GM21528 (cell line): ENCODE data around the gene CFAP53.
"Not testable (repeated sequence)": the region's sequence is repeated elsewhere in the genome, so short reads cannot be mapped to it uniquely, and the experiment has no call there.

Experiments used
- ATAC-seq: cut with Tn5 transposase; IDR thresholded peaks from one replicate; pipeline ENCODE4 v1.9.1; 2021; ENCODE audit warnings: mild to moderate bottlenecking, moderate library complexity; ENCODE audit not compliant: unreplicated experiment, low FRiP score

The CFAP53 gene

GRCh38 chr18:50274044-50274442 lies 7.7 kb upstream of the CFAP53 start:
- no peak for ATAC-seq

DNA sequence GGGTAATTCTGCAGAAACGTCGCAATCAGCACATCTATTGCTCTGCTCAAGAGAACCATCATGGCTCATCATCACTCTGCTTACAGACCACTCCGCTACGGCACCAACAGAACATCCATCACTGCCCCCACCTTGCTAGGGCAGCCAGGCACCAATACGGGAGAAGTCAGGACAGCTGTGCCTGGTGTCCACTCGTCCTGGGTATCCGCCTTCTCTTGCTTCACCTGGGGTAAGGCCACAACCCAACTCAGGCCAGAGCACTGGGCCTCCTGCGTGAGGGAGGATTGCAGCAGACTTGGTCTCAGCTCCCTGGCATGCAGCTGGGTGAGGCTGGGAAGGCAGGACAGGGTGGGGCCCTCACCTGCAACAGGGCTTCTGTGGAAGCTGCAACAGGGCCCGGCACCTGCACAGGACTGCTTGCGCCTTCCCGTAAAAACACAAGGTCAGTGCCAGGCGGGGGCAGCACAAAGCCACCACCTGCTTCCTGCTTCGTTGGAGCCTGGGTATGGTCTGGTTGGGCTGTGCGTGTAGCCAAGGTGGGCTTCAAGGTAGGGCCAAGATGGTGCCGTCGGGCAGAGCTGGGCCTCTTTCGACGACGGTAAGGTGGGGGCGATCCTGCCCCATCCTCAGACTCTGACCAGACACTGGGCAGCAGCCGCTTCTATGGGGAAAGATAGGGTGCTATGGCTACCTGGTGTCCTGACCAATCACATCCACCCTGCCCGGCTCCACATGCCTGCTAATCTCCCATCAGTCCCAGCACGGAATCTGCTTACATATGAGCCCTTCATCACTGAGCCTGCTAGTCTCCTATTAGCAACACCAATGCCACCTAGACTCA lies 7.1 kb upstream of the CFAP53 start:
- no peak for ATAC-seq

DNA sequence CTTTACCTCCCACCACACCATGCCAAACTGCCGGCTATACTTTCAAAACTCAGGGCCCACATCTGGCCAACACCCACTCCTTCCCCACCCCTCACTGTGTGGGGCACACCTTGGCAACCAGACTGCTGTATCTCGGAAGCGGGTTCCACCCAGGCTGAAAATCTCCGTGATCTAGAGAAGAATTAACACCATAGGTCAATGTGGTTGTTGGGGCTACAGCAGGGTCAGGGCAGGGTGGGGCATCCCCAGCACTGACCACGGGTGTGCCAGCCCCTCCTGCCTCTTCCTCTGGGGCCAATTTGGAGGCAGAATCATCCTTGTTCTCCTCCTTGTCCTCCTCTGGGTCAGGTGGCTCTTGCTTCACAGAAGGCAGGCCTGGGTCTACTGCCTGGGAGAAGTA lies 6.3 kb upstream of the CFAP53 start:
- ATAC-seq: no peak

GRCh38 chr18:50268022-50268747 lies 1.9 kb upstream of the CFAP53 start:
- ATAC-seq: peak; percentile 65

DNA sequence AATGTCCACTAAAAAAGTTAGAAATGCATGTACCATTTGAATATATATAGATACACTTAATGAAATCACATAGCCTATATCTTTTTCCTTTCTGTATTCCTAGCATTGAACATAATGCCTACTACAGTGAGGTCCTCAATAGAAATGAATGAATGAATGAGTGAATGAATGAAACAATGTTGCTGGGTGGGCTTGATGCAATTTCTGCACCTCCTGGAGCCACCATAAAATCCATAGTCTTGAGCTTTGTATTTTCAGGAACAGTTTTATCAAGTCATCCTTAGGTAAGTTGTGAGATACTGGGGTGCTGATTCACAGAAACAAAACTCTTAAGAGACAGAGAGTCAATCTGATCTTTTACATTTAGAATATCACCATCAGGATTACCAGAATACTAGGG lies 3.3 kb downstream of the CFAP53 start:
- ATAC-seq: no peak

- ATAC-seq: no peak
Observed at GRCh38 chr18:50250935-50251334, 15.4 kb downstream of the CFAP53 start.

DNA sequence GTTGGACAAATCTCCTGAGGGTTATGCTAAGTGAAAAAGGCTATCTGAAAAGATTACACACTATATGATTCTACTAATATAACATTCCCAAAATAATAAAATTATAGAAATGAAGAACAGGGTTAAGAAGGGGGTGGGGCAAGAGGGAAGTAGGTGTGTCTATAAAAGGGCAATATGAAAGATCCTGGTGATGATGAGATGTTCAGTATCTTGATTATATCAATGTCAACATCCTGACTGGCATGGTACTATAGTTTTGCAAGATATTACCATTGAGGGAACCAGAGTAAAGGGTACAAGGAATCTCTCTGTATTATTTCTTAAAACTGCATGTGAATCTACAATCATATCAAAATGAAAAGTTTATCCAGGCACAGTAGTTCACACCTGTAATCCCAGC lies 16.7 kb downstream of the CFAP53 start:
- no peak for ATAC-seq

- ATAC-seq: no peak
Observed at GRCh38 chr18:50247561-50247960, 18.7 kb downstream of the CFAP53 start.

DNA sequence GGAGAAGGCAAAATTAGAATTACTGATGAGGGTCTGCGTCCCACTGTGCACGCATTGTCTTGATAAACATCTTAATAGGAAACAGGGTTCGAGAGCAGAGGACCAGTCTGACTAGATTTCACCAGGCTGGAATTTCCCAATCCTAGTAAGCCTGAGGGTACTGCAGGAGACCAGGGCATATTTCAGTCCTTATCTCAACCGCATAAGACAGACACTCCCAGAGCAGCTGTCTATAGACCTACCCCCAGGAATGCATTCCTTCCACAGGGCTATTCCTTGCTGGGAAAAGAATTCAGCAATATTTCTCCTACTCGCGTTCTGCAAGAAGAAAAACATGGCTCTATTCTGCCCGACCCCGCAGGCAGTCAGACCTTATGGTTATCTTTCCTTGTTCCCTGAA lies 24.5 kb downstream of the CFAP53 start:
- ATAC-seq: not testable (repeated sequence)

DNA sequence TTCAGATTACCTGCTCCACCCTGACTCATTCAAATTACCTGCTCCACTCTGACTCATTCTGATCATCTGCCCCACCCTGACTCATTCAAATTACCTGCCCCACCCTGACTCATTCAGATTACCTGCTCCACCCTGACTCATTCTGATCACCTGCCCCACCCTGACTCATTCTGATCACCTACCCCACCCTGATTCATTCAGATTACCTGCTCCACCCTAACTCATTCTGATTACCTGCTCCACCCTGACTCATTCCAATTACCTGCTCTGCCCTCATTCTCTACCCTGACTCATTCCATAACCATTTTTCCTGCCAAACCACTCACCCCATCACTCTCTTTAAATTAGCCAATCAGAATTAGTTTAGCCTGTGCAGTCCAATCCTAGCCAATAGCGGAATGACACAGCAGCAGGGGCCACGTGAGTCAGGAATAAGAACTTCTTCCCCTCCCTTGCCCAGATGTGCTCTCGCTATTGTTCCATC lies 26.2 kb downstream of the CFAP53 start:
- no peak for ATAC-seq

GRCh38 chr18:50232419-50232818 lies 33.9 kb downstream of the CFAP53 start:
- no peak for ATAC-seq

DNA sequence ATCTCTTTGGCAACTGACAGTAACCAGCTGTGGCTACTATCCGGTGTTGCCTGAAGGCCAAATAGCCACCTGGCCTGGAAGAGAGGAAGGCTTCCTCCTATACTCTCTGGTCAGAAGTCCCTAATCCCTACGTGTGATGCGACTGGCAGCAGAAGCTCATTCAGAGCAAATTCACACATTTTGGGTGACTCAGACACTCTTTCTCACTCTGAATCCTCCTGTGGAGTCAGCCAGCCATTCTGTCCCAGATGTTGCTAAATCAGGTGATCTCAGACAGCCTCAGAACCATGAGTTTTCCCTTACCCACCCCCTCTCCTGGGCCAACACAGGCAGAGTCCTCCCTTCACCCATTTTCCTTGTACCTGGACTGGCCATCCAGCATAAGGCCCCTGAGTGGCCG lies 34.7 kb downstream of the CFAP53 start:
- ATAC-seq: no peak

DNA sequence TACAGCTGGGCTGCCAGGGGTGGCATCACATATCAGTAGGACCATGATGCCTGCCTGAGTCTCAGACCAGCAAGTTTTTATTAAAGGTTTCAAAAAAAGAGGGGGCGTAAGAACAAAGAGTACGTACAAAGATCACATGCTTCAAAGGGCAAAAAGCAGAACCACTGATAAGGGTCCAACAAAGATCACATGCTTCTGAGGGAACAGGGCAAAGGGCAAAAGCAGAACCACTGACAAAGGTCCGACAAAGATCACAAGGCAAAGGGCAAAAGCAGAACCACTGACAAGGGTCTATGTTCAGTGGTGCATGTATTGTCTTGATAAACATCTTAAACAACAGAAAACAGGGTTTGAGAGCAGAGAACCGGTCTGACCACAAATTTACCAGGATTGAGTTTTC lies 46.0 kb downstream of the CFAP53 start:
- not testable (repeated sequence) for ATAC-seq

GRCh38 chr18:50218432-50219197 lies 47.7 kb downstream of the CFAP53 start:
- peak; percentile 71 for ATAC-seq

DNA sequence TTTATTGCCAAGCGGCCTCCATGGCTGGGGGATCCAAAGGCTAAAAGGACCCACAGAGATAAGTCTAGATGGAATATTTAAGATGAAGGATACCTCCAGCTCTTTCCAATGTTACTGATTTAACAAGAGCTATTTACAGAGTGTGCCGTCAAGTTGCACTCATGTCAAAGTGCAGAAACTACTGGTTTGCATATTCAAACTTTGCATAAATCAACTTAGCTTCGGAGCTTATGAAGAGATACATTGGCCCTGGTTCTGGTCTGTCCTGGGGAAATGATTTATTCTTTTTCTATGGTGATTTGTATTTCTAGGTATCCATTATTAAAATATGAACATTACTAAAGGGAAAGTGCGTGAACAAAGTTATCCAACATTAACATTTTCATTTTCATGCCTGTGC lies 57.0 kb downstream of the CFAP53 start:
- ATAC-seq: no peak

DNA sequence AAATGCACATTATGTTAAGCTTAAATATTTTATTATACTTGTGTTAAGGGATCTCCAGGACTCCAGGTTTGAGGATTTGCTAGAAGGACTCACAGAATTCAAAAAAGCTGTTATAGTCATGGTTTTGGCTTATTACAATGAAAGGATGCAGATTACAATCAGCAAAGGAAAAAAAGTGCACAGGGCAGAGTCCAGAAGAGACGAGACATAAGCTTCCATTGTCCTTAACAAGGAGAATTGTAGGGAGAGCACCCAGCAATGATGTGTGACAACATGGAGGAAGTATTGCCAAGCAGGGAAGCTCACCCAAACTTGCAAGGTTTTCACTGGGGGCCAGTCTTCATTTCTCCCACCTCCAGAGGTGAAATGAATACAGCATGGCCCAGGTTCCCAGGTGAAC lies 58.6 kb downstream of the CFAP53 start:
- no peak for ATAC-seq

DNA sequence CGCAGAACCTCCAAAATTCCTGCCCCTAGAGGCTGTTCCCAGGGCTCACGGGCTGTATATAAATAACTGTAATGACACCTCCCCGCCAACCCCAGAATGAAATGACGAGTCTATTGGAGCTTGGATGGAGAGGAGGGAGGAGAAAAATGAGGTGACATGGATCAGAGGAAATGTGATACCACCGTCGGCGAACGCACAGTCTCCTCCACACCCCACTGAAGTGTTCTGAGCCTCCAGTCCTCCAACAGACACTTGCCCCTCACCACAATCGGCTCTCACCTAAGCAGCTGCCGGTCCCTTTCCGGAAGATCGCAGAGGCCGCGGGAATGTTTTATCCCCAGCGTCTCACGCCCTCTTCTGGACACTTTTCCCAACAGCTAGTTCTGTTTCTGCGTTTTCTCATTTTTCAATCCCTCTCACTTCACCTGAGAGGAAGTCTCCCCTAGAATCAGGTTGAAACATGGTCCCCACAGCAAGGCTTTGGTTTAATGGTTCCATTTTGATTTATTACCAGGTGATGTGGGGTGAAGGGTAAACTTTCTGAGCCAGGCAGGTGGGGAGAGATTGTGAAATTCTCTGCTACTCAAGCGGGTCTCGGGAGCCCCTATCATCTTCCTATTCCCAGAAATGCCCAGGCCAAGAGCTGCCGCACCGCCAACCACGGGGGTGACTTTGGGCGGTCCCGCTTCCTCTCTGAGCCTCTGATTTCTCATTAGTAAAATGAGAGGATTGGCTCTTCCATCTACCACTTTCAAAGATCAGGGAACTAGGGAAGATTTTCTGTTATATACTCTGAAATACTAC lies 62.3 kb downstream of the CFAP53 start:
- ATAC-seq: no peak

DNA sequence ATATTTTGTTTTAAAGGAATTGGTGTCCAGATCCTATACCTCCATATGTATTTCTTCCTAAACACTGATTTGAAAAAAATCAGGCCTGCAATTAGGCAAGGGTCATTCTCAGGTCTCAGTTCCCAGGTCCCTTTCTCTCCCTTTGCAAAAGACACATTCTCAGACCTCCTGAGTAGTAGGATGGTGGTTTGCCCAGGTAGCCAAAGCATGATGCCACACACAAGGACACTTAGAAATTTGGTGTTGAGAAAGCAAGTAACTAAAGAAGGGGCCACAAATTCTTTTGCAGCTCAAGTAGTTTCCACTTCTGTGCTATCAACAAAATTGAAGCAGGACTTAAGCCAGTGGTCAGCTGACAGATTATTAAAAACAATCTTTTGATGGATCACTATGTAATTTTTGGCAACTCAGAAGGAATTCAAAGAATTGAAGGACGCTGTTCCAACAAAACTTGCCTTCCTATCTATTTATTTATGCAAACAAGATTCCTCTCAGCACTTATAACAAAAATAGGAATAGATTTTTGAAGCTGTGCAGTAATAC lies 64.7 kb downstream of the CFAP53 start:
- no peak for ATAC-seq

- ATAC-seq: no peak
Observed at GRCh38 chr18:50199921-50200320, 66.4 kb downstream of the CFAP53 start.

DNA sequence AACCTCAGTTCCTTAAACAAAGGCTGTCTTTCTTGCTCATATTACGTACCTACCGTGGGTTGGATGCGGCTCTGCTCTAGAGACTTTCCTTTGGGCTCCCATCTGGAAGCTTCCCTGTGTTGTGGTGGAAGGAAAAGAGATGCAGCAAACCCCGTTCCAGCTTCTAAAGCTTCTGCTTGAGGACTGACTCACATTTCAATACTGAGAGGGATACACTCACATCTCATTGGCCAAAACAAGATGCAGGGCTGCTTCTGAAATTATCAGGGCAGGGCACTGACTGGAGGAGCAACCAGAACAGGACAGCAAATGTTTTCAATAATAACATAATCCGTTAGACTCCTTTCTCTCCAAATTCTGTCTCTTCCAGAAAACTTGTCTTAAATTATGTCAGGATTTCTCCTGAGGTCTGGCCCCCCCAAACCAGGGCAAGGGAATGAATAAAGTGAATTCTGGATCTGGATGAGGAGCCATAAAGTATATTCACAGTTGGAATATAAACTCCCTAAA lies 66.9 kb downstream of the CFAP53 start:
- no peak for ATAC-seq
